Hematopoietic multipotent progenitor cell (in vitro differentiated cells): ENCODE data around the gene MAMDC2. TPM values are rescaled to one million over a fixed set of nuclear protein-coding genes. Genes with fewer than 3 reads are reported as not detected.
"Not testable (repeated sequence)": the region's sequence is repeated elsewhere in the genome, so short reads cannot be mapped to it uniquely, and the experiment has no call there.

ENCODE experiments used
- DNase-seq, 3 donors: peaks; one replicate each; pipeline ENCODE4 v3.0.0-alpha.2; 2011 to 2015; ENCODE audit warnings: low read depth in 2 of 3, low spot score in 2 of 3
- total RNA-seq: library from RNA; depleted of rRNA; stranded (reverse); fragments of >200 nt; gene quantifications from one replicate; pipeline ENCODE4 v1.2.3, GENCODE V29; 2012

The MAMDC2 gene
- total RNA-seq, 1 donor = 42.3 TPM

- DNase-seq = no peak
These were observed 125.6 kb downstream of the MAMDC2 start for GRCh38 chr9:70169222-70169621.

GRCh38 chr9:70170151-70170790, 126.6 kb downstream of the MAMDC2 start:
- DNase-seq = no peak

GRCh38 chr9:70172532-70172931, 128.9 kb downstream of the MAMDC2 start:
- no peak for DNase-seq

DNA sequence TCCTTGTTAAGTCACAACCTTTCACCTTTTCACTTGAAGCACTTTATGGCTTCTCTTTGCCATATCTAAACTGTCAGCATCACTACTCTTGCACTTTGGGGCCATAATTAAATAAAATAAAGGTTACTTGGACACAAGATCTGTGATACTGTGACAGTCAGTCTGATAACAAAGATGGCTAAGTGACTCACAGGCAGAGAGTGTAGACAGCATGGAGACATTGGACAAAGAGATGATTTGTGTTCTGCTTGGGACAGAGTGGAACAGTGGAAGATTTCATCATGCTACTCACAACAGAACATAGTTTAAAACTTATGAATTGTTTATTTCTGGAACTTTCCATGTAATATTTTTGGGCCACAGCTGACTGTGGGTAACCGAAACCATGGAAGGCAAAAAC, 133.5 kb downstream of the MAMDC2 start:
- no peak for DNase-seq

- DNase-seq = no peak
These were observed 149.1 kb downstream of the MAMDC2 start for GRCh38 chr9:70192707-70193106.

- no peak for DNase-seq
These were observed 151.8 kb downstream of the MAMDC2 start for GRCh38 chr9:70195456-70195855.

GRCh38 chr9:70197216-70198044, 153.8 kb downstream of the MAMDC2 start:
- DNase-seq = no peak

DNA sequence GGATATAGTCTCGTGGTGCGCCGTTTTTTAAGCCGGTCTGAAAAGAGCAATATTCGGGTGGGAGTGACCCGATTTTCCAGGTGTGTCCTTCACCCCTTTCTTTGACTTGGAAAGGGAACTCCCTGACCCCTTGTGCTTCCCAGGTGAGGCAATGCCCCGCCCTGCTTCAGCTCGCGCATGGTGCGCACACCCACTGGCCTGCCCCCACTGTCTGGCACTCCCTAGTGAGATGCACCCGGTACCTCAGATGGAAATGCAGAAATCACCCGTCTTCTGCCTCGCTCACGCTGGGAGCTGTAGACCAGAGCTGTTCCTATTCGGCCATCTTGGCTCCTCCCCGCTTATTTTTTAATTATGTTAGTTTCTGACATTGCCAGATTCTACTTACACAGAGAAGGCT, 161.1 kb downstream of the MAMDC2 start:
- not testable (repeated sequence) for DNase-seq

DNA sequence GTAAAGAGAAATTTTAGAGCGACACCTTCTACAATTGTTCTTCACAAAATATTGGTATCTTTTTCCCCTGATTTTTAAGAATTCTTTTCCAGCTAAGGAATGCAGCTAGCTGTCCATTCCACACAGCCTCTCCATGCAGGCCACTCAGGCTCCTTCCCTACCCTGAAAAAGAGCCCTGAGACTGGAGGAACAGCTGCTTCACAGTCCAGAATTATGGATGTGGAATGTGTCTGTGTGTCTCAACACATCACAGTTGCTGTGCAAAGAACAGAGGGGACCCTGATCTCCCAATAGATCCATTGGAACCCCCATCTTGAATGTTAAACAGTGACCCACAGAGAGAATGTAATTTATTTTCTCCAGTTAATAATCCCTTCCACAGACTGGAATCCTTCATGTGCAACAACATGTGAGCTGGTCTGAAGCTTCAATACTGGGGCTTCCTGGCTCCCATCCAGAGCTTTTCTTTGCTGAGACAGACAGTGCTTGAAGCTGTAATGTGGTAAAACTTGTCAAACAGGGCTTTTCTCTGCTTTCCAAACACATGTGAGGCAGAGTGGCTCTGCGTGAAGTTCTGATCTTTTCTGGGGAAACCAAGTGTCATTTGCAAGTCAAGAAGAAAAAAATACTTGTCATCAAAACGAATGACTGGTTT, 161.8 kb downstream of the MAMDC2 start:
- no peak for DNase-seq

DNA sequence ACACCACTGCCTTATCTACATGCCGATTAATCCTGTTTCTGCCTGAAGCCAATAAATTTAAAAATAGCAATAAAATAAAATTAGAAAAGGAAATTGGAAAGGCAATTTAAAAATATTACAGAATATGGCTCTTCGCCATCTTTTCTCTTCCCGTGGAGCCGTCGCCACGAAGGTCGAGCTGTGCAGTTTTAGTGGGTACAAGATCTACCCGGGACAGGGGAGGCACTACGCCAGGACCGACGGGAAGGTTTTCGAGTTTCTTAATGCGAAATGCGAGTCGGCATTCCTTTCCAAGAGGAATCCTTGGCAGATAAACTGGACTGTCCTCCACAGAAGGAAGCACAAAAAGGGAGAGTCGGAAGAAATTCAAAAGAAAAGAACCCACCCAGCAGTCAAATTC, 173.4 kb downstream of the MAMDC2 start:
- DNase-seq = no peak

- no peak for DNase-seq
These were observed 175.1 kb downstream of the MAMDC2 start for GRCh38 chr9:70218767-70219166.

DNA sequence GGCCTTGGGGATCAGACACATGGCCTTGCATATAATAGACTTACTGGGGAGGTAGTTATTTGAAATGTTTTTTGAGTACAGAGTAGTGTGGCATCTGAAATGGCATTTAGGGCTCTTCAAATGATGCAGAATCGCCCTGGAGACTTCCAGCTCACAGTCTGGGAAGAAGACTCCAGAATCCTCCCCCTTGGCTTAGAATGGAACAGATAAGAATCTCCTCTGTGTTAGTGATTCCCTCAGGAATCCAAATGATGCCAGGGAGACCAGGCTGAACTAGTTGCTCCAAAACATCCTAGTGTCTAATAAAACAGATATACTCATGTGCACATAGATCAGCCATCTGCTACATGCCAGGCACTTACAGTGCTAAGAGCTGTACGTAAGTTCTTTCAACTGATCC, 176.6 kb downstream of the MAMDC2 start:
- no peak for DNase-seq

GRCh38 chr9:70222354-70222753, 178.7 kb downstream of the MAMDC2 start:
- DNase-seq = no peak

GRCh38 chr9:70228118-70228517, 184.5 kb downstream of the MAMDC2 start:
- DNase-seq = no peak

- DNase-seq = no peak
These were observed 185.0 kb downstream of the MAMDC2 start for GRCh38 chr9:70228611-70229010.

GRCh38 chr9:70229026-70229425, 185.4 kb downstream of the MAMDC2 start:
- no peak for DNase-seq

- DNase-seq = peak in 2 of 3 donors; percentile 5 to 24
These were observed 185.9 kb downstream of the MAMDC2 start for GRCh38 chr9:70229579-70229978.

- no peak for DNase-seq
These were observed 188.8 kb downstream of the MAMDC2 start for GRCh38 chr9:70232476-70232875.

- DNase-seq = not testable (repeated sequence)
These were observed 190.6 kb downstream of the MAMDC2 start for GRCh38 chr9:70234208-70234607.

DNA sequence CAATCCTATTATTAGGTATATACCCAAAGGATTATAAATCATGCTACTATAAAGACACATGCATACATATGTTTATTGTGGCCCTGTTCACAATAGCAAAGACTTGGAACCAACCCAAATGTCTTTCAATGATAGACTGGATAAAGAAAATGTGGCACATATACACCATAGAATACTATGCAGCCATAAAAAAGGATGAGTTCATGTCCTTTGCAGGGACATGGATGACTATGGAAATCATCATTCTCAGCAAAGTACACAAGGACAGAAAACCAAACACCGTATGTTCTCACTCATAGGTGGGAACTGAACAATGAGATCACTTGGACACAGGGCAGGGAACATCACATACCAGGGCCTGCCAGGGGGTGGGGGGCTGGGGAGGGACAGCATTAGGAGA, 202.3 kb downstream of the MAMDC2 start:
- not testable (repeated sequence) for DNase-seq

GRCh38 chr9:70250221-70250620, 206.6 kb downstream of the MAMDC2 start:
- DNase-seq = no peak

DNA sequence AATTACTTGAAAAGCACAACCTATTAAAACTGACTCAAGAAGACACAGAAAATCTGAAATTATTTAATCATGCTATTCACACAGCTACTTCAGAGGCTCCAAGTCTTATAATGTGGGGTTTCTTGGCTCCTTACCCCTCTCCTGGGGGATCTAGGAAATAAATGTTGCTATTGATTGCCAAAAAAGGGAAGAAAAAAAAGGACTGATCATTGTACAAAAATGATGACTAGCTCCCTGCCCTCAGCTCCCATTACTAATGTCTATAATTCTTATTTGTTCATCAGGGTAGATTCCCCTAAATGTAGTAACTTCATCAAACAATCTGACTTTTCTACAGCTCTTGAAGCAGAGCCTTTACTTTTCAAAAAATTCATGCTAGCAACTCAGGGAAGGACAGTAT, 211.8 kb downstream of the MAMDC2 start:
- DNase-seq = no peak
